ENCODE results near the gene RAB21.

- no peak for TF ChIP-seq POLR2A (IDR thresholded peaks at IDR 0.05; ENCODE audit: low read depth)
- no peak for TF ChIP-seq CTCF (IDR thresholded peaks at IDR 0.05)
- no peak for TF ChIP-seq POLR2AphosphoS5 (IDR thresholded peaks at IDR 0.05)
- no peak for TF ChIP-seq EP300 (IDR thresholded peaks at IDR 0.05)
Observed at GRCh38 chr12:71749666-71750065, 5.0 kb upstream of the RAB21 start.
